HG03135 (cell line): ENCODE data around the gene SLC20A1.
"Not testable (repeated sequence)": the region's sequence is repeated elsewhere in the genome, so short reads cannot be mapped to it uniquely, and the experiment has no call there.

ENCODE experiments used
- ATAC-seq: cut with Tn5 transposase; IDR thresholded peaks from one replicate; pipeline ENCODE4 v1.9.1; 2021; ENCODE audit warnings: mild to moderate bottlenecking, moderate library complexity; ENCODE audit not compliant: unreplicated experiment

SLC20A1 gene

GRCh38 chr2:112646102-112646719 lies 472 bp downstream of the SLC20A1 start:
- ATAC-seq, result peak; percentile 31

- no peak for ATAC-seq
Measured at GRCh38 chr2:112646791-112647689, 1.3 kb downstream of the SLC20A1 start.

- ATAC-seq, result no peak
Measured at GRCh38 chr2:112648081-112648480, 2.3 kb downstream of the SLC20A1 start.

- no peak for ATAC-seq
Measured at GRCh38 chr2:112656679-112657078, 10.9 kb downstream of the SLC20A1 start.

DNA sequence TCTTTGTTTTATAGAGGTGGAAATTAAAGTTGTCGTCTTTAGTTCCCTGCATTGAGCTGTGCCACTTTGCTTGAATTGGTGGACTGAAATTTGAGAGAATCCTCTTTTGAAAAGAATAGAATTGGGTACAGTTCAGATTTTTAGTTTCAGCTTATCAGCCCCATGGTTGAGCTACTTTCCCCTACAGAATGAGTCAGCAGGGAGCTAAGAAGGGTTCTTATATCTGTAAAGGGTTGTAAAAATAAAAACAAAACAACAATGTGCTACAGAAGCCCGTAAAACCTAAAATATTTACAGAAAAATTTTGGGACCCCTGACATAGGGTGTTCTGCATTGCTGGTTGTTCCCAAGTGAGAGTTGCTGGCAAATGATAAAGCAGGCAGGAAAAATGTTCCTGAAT lies 12.6 kb downstream of the SLC20A1 start:
- no peak for ATAC-seq

DNA sequence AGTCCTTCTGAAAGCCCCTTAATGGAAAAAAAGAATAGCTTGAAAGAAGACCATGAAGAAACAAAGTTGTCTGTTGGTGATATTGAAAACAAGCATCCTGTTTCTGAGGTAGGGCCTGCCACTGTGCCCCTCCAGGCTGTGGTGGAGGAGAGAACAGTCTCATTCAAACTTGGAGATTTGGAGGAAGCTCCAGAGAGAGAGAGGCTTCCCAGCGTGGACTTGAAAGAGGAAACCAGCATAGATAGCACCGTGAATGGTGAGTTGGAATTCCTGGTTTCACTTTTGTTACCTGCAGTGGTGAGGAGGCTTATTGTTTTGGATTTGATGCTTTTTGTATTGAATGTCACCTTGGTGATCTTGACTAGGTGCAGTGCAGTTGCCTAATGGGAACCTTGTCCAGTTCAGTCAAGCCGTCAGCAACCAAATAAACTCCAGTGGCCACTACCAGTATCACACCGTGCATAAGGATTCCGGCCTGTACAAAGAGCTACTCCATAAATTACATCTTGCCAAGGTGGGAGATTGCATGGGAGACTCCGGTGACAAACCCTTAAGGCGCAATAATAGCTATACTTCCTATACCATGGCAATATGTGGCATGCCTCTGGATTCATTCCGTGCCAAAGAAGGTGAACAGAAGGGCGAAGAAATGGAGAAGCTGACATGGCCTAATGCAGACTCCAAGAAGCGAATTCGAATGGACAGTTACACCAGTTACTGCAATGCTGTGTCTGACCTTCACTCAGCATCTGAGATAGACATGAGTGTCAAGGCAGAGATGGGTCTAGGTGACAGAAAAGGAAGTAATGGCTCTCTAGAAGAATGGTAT lies 13.3 kb downstream of the SLC20A1 start:
- ATAC-seq, result no peak

GRCh38 chr2:112660138-112660537 lies 14.4 kb downstream of the SLC20A1 start:
- ATAC-seq, result no peak

DNA sequence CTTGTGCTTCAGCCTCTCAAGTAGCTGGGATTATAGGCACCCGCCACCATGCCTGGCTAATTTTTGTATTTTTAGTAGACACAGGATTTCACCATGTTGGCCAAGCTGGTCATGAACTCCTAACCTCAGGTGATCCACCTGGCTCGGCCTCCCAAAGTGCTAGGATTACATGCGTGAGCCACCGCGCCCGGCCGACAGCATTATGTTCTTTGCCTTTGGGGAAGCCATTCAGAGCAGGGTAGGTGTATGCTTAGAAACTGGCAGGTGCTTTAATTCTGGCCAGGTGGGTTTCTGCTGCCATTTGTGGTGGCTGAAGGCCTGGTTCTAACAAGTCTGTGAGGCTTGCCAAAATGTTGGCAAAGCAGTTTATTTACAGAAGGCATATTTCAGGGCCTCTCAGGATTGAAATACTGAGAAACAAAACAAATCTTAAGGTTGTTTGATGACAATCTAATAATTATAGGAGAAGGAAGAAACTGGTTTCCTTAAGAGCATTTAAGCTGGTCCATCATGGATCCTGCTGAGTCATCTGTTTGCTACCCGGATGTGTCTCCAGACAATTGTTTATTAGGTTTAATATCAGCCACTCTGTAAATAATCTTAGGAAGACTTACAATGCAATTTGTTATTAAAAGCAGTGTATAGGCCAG lies 16.0 kb downstream of the SLC20A1 start:
- ATAC-seq, result no peak

DNA sequence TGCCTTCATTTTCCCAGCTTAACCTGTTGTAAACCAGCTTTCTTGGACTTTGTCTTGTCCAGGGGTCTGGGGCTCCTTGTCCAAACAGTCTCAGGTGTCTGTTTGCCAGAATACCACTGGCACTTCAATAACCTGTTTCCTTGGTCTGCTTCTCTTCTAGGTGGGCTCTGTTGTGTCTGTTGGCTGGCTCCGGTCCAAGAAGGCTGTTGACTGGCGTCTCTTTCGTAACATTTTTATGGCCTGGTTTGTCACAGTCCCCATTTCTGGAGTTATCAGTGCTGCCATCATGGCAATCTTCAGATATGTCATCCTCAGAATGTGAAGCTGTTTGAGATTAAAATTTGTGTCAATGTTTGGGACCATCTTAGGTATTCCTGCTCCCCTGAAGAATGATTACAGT lies 17.0 kb downstream of the SLC20A1 start:
- ATAC-seq, result no peak

DNA sequence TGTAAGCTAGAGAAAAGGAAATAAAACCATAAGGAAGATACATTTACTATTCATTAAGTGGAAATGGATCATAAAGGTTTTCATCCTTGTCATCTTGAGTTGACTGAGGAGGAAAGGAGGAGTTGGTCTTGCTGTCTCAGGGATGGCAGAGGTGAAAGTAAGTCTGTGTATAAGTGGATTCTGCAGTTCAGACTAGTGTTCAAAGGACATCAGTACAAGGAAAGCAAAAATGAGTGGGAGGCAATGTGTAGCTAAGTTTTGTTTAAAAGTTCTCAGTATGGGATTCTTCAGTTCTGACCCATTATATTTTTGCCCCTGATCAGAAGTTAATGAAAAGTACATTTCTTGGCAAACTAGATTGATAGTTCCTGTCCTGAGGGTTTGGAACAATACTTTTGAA lies 18.9 kb downstream of the SLC20A1 start:
- no peak for ATAC-seq

GRCh38 chr2:112665113-112665780 lies 19.5 kb downstream of the SLC20A1 start:
- no peak for ATAC-seq

DNA sequence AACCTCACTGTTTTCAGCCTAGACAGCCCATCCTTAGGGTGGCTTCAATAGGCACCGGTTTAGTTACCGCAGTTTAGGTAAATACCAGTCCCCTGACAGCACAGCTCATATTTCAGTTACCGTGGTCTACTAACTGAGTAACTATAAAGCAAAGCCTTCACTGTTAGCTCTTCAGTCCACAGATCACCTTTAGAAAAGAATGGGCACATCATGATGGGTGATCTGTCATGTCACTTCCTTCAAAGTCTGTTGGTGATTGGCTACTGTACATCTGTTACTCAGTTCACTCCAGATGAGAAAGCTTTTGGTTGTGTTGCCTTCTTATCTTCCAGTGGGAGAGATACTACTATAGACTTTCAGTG lies 21.0 kb downstream of the SLC20A1 start:
- ATAC-seq, result no peak

DNA sequence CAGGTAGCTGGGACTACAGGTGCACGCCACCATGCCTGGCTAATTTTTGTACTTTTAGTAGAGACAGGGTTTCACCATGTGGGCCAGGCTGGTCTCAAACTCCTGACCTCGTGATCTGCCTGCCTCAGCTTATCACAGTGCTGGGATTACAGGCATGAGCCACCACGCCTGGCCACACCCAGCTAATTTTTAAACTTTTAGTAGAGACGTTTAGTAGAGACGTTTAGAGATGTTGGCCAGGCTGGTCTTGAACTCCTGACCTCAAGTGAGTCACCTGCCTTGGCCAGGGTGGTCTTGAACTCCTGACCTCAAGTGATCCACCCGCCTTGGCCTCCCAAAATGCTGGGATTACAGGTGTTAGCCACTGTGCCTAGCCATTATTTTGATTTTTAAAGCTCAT lies 21.8 kb downstream of the SLC20A1 start:
- ATAC-seq, result not testable (repeated sequence)

DNA sequence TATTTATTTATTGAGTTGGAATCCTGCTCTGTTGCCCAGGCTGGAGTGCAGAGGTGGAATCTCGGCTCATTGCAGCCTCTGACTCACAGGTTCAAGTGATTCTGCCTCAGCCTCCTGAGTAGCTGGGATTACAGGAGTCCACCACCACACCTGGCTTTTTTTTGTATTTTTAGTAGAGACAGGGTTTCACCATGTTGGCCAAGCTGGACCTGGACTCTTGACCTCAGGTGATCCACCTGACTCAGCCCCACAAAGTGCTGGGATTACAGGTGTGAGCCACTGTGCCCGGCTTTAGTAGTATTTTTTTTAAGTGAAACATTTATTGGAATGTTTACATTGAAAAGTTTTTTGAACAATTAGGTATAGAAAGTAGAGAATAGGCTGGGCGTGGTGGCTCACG lies 23.9 kb downstream of the SLC20A1 start:
- no peak for ATAC-seq

DNA sequence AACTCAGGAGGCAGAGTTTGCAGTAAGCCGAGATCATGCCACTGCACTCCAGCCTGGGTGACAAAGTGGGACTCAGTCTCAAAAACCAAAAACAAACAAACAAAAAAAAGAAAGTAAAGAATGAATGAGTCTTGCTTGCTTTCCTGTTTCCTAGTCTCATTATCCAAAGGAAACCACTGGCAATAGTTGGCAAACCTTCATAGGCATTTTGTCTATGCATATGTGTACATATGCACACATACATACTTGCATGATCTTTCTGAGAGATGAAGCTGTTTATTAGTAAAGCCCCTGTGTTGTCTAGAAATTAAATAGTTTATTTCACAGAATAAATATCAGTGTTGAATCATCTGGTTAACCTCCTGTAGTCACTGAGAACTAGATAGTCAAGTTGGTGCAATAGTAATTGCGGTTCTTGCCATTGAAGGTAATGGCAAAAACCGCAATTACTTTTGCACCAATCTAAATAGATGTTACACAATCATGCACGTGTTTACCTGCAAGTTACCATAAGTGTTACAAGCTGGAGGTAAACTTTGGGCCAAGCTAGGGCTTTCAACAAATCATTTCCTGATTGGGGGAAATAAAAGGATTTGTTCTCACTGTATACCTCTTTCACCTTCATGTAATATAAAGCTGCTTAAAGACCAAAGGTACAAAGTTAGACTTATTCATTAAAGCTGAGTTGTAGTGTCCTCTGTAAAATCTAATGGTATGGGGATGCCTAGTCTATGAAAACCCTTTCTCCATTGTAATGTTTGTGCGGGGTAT lies 24.7 kb downstream of the SLC20A1 start:
- no peak for ATAC-seq

GRCh38 chr2:112671801-112672200 lies 26.1 kb downstream of the SLC20A1 start:
- ATAC-seq, result no peak

DNA sequence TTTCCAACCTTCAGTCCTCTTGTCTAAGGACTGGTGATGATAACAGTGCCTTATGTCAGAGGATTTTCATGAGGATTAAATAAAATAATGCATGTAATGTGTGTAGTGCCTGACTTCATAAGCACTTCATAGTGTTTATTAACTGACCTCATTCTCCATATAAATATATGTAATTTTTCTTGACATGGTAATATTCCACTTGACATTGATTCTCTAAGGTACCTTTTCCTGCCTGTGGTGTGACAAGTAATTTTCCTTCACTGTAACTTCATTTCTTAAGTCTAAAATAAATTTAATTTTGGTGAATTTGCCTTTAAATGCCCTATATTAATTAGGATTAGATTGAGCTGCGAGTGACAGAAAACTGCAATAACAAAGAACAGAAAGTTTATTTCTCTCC lies 27.3 kb downstream of the SLC20A1 start:
- ATAC-seq, result no peak

DNA sequence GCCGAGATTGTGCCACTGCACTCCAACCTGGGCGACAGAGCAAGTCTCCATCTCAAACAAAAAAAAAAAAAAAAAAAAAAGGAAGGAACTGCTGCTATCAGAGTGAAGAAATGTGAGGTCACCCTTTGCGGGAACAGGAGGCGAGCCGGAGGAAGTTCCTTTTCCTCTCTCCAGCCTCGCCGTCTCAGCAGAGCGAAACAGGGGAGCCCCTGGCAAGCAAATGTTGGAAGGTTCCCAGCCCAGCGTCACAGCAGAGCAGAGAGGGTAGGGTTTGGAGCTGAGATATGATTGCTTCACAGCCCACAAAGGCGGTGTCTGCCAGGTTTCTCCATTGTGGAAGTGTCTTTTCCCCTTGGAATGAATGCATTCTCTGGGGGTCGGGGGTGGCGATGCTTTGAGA lies 28.5 kb downstream of the SLC20A1 start:
- no peak for ATAC-seq

DNA sequence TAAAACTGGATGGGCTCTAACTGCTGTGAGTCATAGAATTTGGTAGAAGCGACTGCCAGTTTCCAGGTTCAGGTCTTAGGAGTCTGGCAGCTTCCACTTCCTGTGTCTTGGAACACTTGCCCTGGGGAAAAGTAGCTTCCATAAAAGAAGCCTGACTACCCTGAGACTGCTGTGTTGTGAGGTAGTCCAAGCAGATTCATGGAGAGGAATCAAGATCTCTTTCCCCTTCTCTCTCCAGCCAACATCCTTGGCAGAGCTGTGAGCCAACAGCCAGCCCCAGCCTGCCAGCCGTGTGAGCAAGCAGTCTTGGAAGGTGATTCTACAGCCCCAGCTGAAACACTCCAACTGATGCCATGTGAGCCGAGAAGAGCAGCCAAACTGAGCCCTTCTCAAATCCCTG lies 33.7 kb downstream of the SLC20A1 start:
- no peak for ATAC-seq

- ATAC-seq, result no peak
Measured at GRCh38 chr2:112680666-112681101, 34.9 kb downstream of the SLC20A1 start.
